ENCODE data around the gene YBX2. TPM values are rescaled to one million over a fixed set of nuclear protein-coding genes. Genes with fewer than 3 reads are reported as not detected.
"Not testable (repeated sequence)": the region's sequence is repeated elsewhere in the genome, so short reads cannot be mapped to it uniquely, and the experiment has no call there.

Gene YBX2
- 1.3 TPM for total RNA-seq (ENCODE audit: unreplicated experiment)
- long read RNA-seq, result 0 reads

DNA sequence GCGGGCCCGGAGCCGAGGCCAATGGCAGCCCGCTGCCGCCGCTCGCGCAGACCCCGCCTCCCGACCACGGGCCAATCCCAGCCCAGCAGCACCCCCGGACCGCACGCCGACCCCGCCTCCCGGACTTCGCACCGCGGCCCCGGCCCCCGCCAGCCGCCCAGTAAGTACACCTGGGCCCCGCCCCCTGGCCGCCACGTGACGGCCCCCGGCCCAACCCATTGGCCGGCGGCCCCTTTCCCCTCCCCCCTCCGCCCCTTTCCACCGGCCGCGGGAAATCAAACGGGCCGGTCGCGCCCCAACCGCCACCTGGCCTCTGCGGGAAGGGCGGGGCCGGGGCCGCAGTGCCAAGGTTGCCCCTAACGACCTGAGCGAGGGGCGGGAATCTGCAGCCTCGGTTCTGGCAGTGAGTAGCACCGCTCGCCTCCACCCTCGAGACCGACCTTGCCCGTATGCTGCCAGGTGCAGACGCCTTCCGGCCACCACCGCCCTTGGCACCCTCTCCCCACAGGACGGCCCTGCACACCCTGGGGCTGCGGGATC, at the start of gene YBX2:
Gene YBX2, minus strand, starts transcription at position 26 of the 540 bp plus-strand sequence. CDS start 139 bp downstream, outside the sequence.
- DNase-seq, result peak; percentile 83
- peak within 1 kb of the TSS; percentile 72 for H3K4me3 Mint-ChIP-seq (ENCODE audit: unreplicated experiment)
- TF ChIP-seq, protein P1, sequence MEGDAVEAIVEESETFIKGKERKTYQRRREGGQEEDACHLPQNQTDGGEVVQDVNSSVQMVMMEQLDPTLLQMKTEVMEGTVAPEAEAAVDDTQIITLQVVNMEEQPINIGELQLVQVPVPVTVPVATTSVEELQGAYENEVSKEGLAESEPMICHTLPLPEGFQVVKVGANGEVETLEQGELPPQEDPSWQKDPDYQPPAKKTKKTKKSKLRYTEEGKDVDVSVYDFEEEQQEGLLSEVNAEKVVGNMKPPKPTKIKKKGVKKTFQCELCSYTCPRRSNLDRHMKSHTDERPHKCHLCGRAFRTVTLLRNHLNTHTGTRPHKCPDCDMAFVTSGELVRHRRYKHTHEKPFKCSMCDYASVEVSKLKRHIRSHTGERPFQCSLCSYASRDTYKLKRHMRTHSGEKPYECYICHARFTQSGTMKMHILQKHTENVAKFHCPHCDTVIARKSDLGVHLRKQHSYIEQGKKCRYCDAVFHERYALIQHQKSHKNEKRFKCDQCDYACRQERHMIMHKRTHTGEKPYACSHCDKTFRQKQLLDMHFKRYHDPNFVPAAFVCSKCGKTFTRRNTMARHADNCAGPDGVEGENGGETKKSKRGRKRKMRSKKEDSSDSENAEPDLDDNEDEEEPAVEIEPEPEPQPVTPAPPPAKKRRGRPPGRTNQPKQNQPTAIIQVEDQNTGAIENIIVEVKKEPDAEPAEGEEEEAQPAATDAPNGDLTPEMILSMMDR (IDR thresholded peaks at IDR 0.05; ENCODE audit: partially characterized antibody, unreplicated experiment), result no peak
- H3K36me3 Mint-ChIP-seq (ENCODE audit: unreplicated experiment), result no peaks in the 10 kb centered on the region
- H3K9me3 Mint-ChIP-seq (ENCODE audit: unreplicated experiment), result peaks cover 8% of the 10 kb centered on the region
- H3K4me1 Mint-ChIP-seq (ENCODE audit: low read depth, unreplicated experiment), result no peaks in the 10 kb centered on the region
- peaks cover 25% of the 10 kb centered on the region for H3K27me3 Mint-ChIP-seq (ENCODE audit: unreplicated experiment)
- peak within 1 kb of the TSS; percentile 68 for H3K27ac Mint-ChIP-seq (ENCODE audit: unreplicated experiment)

DNA sequence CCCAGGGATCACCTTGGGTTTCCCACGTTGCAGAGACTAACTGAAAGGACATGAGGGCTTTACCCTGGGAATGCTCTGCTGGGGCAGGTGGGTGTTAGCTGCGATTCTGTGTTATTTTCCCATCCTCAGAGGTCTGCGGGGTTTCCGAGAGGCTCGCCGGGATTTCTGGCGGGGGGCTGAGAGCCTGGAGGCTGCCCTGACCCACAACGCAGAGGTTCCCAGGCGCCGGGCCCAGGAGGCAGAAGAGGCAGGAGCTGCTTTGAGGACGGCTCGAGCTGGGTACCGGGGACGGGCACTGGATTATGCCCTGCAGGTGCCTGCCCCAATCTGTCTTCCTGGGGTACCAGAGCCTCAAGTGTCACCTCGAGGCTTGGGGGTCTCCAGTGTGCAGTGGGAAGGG, 48.8 kb upstream of the YBX2 start:
- TF ChIP-seq, protein P1 (IDR thresholded peaks at IDR 0.05; ENCODE audit: partially characterized antibody, unreplicated experiment), result no peak
- H3K9me3 Mint-ChIP-seq (ENCODE audit: unreplicated experiment), result peaks cover 2% of the 10 kb centered on the region
- peak overlapping the region; percentile 55 for H3K27ac Mint-ChIP-seq (ENCODE audit: unreplicated experiment)
- H3K4me1 Mint-ChIP-seq (ENCODE audit: low read depth, unreplicated experiment), result no peaks in the 10 kb centered on the region
- no peak for DNase-seq
- H3K4me3 Mint-ChIP-seq (ENCODE audit: unreplicated experiment), result no peak overlapping the region
- H3K27me3 Mint-ChIP-seq (ENCODE audit: unreplicated experiment), result peaks cover 4% of the 10 kb centered on the region
- no peaks in the 10 kb centered on the region for H3K36me3 Mint-ChIP-seq (ENCODE audit: unreplicated experiment)

DNA sequence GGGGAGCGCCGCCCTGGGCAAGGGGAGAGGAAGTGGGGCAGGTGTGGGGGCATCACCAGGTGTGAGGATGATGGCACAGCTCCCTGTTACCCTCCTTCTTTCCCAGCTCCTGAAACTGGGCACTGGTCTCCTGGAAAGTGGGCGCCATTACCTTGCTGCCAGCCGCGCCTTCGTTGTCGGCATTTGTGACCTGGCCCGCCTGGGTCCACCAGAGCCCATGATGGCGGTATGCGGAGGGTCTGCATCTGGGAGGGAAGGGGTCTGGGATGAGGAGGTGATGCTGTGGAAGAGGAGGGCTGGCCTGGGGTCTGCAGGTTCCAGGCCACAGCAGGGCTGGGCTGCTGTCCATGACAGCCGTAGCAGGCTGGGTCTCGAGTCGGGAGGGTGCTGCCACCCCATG, 47.4 kb upstream of the YBX2 start:
- Mint-ChIP-seq H3K36me3 (ENCODE audit: unreplicated experiment) (no peaks in the 10 kb centered on the region), H3K4me1 (ENCODE audit: low read depth, unreplicated experiment) (no peaks in the 10 kb centered on the region), H3K27ac (ENCODE audit: unreplicated experiment) (no peak overlapping the region), H3K9me3 (ENCODE audit: unreplicated experiment) (peaks cover 2% of the 10 kb centered on the region), H3K4me3 (ENCODE audit: unreplicated experiment) (no peak overlapping the region), H3K27me3 (ENCODE audit: unreplicated experiment) (peaks cover 4% of the 10 kb centered on the region)
- TF ChIP-seq, protein P1 (IDR thresholded peaks at IDR 0.05; ENCODE audit: partially characterized antibody, unreplicated experiment), result no peak
- no peak for DNase-seq

DNA sequence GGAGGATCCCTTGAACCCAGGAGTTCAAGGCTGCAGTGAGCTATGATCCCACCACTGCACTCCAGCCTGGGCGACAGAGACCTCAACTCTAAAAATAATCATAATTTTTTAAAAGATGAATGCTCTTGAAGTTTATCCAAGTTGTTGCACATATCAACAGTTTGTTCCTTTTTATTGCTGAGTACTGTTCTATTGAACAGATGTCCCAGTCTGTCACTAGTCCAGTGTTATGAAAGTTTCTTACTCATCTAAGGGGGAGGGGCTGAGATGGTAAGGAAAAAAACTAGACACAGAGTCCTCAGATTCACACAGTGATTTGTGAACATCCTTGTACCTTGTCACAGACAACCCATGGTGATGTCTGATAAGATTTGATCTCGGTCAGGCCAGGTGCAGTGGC, 45.7 kb upstream of the YBX2 start:
- no peak for DNase-seq
- H3K9me3 Mint-ChIP-seq (ENCODE audit: unreplicated experiment), result peaks cover 2% of the 10 kb centered on the region
- TF ChIP-seq, protein P1 (IDR thresholded peaks at IDR 0.05; ENCODE audit: partially characterized antibody, unreplicated experiment), result no peak
- H3K27me3 Mint-ChIP-seq (ENCODE audit: unreplicated experiment), result peaks cover 4% of the 10 kb centered on the region
- no peaks in the 10 kb centered on the region for H3K36me3 Mint-ChIP-seq (ENCODE audit: unreplicated experiment)
- H3K4me1 Mint-ChIP-seq (ENCODE audit: low read depth, unreplicated experiment), result no peaks in the 10 kb centered on the region
- no peak overlapping the region for H3K27ac Mint-ChIP-seq (ENCODE audit: unreplicated experiment)
- H3K4me3 Mint-ChIP-seq (ENCODE audit: unreplicated experiment), result no peak overlapping the region

DNA sequence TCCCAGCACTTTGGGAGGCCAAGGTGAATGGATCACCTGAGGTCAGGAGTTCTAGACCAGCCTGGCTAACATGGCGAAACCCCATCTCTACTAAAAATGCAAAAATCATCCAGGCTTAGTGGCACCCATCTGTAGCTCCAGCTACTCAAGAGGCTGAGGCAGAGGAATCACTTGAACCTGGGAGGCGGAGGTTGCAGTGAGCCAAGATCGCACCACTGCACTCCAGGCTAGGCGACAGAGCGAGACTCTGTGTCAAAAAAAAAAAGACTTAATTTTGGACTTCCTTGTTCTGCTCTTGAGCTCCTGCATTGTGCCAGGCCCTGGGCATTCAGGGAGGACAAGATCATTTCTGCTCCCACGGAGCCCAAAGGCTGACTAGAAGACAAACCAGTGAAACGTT, 43.2 kb upstream of the YBX2 start:
- not testable (repeated sequence) for H3K4me1 Mint-ChIP-seq (ENCODE audit: low read depth, unreplicated experiment); H3K9me3 Mint-ChIP-seq (ENCODE audit: unreplicated experiment); H3K27me3 Mint-ChIP-seq (ENCODE audit: unreplicated experiment); H3K36me3 Mint-ChIP-seq (ENCODE audit: unreplicated experiment); H3K4me3 Mint-ChIP-seq (ENCODE audit: unreplicated experiment); DNase-seq
- H3K27ac Mint-ChIP-seq (ENCODE audit: unreplicated experiment), result peak overlapping the region; percentile 70

Measured in glutamatergic neuron (in vitro differentiated cells).